NCI-H345 treated with DMSO at 0.1 percent for 48 hours (cell line): ENCODE results near the gene VKORC1.

ENCODE experiments used
- DNase-seq: peaks from one replicate; lab custom pipeline; 2025; ENCODE audit not compliant: unreplicated experiment; lab: John Stamatoyannopoulos, UW

Gene VKORC1

DNA sequence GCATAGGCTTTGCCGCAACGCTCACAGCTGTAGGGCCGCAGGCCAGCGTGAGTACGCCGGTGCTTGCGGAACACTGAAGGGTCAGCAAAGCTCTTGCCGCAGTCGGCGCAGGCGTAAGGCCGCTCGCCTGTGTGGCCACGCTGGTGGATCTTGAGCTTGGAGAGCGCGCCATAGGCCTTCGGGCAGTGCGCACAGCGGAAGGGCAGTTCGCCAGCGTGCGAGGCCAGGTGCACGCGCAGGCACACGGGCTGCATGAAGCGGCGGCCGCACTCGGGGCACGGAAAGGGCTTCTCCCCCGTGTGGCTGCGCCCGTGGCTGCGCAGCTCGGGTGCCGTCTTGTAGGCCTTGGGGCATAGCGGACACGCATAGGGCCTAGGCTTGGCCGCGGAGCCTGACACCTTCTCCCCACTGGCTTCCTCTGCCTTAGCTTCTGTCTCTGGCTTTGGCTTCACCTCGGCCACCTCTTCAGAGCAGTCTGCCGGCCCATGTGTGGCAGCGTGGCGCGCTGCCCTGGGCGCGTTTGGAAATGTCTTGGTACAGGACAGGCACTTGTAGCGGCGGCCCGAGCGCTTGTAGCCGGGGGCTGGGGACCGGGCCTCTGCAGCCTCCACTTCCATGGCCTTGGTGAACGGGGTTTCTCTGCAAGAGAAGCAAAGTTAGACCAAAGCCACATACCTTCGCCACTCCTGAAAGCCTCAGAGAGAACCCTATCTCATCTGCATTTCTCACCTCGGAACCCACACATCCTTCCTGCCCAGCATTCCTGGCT lies 30.6 kb downstream of the VKORC1 start:
- no peak for DNase-seq

- no peak for DNase-seq
Observed at GRCh38 chr16:31063495-31063842, 31.1 kb downstream of the VKORC1 start.

- no peak for DNase-seq
Observed at GRCh38 chr16:31061813-31062440, 32.7 kb downstream of the VKORC1 start.

DNA sequence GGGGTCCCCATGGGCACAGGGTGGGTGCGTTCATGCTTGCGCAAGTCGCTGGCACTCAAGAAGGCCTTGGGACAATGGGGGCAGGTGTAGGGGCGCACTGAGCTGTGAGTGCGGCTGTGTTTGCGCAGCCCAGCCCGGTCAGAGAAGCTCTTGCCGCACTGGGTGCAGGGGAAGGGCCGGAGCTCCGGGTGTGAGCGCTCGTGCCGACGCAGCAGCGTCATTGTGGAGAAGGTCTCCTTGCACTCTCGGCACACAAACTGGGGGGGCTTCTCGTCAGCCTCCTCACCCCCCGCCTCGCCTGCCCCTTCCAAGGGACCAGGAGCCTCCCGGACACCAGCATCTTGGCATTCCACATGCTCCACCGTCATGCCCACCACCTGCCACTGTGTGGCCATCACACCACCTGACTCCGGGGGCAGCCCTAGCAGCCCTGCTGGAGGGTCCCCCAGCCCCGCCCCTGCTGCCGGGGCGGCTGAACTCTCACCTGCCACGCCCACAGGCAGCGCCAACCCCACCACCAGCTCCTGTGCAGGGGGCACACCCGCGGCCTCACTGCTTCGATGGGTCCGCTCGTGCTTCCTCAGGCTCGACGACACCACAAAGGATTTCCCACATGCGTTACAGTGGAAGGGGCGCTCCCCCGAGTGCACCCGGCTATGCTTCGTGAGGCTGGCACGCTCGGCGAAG lies 33.3 kb downstream of the VKORC1 start:
- no peak for DNase-seq

GRCh38 chr16:31055613-31056012 lies 39.0 kb downstream of the VKORC1 start:
- no peak for DNase-seq

- no peak for DNase-seq
Observed at GRCh38 chr16:31052114-31052513, 42.5 kb downstream of the VKORC1 start.

DNA sequence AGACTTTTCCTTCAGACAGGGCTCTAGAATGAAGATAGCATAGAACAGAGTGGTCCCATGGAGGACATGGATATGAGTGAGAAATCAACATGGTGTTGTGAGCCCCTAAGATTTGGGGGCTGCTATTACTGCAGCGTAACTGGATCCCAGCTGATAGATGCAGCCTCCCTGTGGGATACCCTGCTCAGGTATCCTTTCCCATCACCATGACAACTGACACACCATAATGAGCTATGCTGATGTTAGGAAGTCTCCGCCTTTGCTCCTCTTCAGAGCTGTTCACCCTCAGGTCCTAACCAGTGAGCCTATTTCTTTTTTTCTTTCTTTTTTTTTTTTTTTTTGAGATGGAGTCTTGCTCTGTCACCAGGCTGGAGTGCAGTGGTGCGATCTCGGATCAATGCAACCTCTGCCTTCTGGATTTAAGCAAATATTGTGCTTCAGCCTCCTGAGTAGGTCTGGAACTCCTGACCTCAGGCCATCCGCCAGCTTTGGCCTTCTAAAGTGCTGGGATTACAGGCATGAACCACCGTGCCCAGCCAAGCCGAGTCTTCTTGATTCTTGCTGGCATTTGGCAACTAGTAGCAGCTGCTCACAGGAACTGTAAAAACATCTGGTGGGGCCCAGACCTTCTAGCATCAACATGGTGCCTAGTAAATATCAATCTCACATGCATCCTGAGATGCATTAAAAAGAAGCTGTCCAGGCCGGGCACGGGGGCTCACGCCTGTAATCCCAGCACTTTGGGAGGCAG lies 44.1 kb downstream of the VKORC1 start:
- DNase-seq = no peak

- DNase-seq = no peak
Observed at GRCh38 chr16:31043898-31044481, 50.6 kb downstream of the VKORC1 start.

DNA sequence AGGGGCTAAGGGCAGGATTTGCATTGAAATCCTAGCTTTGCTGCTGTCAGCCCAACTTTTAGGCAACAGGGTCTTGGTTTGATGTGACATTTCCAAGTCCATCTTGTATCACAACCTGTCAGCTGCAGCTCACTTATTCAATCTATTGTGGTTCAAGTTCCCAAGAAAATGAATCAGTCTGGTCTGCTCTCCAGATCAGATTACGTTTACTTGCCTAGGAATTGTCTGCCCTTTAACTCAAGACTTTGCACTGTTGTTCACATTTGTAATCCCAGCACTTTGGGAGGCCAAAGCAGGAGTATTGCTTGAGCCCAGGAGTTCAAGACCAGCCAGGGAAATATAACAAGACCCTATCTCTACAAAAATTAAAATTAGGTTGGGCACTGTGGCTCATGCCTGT lies 51.2 kb downstream of the VKORC1 start:
- DNase-seq = no peak

DNA sequence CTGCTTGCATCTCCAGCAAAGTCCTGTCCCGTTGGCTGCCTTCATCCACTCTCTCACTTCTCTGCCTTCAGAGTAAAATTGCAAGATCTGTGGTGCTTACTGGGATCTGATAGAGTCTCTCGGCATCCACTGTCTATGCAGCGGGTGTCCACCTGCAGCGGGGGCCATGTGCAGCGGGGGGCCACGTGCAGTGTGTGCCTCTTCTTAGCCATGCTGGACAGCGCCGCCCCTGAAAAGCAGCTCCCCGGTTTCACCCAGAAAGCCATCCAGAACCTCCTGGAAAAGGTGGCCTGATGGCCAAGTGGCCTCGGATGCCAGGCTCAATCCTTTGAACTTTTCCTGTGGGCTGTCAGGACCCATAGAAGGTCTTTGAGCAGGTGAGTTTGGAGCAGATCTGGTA lies 51.7 kb downstream of the VKORC1 start:
- DNase-seq = no peak
